NCI-H82 treated with DMSO at 0.1 percent for 48 hours (cell line): Measurements from ENCODE around the gene NAP1L4.
"Not testable (repeated sequence)": the region's sequence is repeated elsewhere in the genome, so short reads cannot be mapped to it uniquely, and the experiment has no call there.

ENCODE experiments used
- DNase-seq: peaks from one replicate; lab custom pipeline; 2025; ENCODE audit not compliant: unreplicated experiment; lab: John Stamatoyannopoulos, UW

Gene NAP1L4

GRCh38 chr11:2938458-2939418 is 53.4 kb downstream of the NAP1L4 start:
- not testable (repeated sequence) for DNase-seq

- DNase-seq, result not testable (repeated sequence)
Observed at GRCh38 chr11:2937641-2938457, 54.3 kb downstream of the NAP1L4 start.

DNA sequence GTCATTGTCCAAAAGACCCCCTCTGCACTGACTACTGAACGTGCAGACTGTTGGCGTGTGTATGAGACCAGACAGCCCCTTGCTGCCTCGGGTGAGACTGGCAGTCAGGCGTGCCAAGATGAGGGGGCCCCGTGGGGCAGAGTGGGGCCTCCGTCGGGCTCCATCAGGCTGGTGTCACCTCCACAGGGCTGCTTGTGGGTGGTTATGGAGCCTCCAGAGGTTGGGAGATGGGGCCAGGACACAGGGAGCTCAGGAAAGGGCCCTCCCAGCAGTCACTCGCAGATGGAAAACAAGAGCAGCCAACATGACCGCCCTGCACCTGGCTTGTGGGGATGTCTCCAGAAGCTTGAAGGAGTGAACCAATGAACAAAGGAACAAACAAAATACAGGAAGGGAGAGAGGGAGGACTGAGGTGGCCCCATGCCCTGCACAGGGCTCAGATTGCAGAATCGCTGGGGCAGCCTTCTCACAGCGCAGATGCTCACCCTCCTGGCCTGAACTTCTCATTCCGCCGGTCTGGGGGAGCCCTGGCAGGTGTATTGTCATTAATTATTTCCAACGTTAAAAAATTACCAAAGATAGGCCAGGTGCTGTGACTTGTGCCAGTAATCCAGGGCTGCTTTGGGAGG is 57.4 kb downstream of the NAP1L4 start:
- DNase-seq, result no peak

- no peak for DNase-seq
Observed at GRCh38 chr11:2934021-2934550, 58.0 kb downstream of the NAP1L4 start.

DNA sequence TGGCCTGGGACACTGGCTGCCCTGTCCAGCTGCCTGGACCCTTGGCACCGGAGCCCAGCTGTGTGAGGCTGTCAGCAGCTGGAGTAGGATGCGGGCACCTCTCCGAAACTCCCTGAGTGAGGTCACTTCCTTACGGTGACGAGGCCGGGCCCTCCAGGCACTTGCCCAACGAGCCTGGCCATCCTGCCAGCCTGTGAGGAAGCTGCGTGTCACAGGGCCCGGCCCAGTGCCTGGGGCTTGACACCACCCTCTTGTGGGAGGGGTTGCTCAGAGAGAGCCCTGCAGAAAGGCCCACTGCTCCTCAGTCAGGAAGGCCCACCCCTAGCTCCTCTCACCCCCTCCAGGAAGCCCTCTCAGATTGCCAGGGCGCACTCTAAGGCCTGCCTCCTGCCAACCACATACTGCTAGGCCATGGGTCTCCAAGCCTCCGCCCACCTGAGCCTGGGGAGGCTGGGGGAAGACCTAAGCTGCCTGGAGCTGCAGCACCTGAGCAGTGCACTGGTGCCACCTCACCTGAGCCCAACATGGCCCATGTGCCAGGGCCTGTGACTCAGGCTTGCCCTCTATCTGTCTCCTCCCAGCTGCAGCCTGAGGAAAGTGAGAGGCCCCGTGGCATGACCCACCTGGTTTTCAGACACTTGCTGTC is 58.6 kb downstream of the NAP1L4 start:
- DNase-seq, result no peak

DNA sequence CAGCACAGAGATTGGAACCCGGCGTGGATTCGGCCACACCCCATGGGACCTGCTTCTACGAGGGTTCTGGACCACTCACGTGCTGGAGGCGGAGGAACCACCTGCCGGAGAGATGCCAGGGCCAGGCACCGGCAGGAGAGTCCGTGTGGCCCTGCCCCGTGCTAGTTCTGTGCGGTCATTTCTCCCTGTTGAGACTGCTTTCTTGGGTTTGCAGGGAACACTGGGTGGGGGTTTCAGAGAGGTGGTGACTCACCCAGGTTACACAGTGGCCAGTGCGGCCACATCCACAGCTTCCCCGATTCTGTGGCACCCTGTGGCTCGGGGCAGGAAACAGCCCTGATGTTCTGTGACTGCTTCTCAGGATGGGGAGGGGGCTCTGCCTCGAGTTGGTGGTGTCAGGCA is 59.3 kb downstream of the NAP1L4 start:
- DNase-seq, result no peak

DNA sequence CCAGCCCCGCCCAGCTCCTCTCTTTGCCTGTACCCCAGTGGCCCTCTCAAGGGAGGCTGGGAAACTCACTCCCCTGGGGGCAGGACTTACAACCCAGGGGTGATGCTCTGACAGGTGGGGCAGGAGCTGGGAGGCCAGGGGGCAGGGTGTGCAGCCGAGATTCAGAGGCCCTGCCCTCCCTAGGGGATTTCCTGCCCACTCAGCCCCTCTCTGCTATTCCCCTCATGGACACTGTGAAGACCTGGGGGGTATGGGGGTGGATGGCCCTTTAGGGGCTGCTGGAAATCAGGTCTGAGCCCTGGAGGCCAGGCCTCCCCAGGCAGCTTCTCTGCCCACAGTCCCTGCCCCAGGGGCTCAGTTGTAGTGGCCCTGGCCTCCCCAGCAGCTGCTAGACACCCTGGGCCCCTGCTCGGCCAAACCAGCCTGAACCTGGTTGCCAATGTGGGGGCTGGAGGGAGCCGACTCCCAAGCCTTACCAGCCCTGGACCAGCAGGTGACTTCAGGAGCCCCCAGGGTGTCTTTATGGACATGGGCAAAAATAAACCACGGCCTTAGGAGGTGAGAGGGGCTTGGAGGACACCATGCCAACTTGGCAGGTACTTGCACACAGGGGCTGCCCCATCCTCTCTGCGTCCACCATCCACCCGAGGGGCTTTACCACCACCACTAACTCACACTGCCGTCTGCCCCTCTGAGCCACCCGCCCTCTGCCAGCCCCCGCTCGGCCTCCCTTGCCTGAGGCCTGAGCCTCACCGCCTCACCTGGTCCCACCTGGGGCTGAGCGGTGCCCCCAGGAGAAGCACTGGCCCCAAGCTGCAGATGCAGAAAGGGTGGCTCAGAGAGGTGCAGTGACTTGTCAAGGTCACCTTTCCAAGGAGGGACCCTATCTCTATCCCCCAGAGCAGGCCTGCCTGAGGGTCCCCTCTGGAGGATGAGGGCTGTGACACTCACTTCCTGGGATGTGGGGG is 60.1 kb downstream of the NAP1L4 start:
- DNase-seq, result no peak

- no peak for DNase-seq
Observed at GRCh38 chr11:2931420-2931746, 60.7 kb downstream of the NAP1L4 start.

DNA sequence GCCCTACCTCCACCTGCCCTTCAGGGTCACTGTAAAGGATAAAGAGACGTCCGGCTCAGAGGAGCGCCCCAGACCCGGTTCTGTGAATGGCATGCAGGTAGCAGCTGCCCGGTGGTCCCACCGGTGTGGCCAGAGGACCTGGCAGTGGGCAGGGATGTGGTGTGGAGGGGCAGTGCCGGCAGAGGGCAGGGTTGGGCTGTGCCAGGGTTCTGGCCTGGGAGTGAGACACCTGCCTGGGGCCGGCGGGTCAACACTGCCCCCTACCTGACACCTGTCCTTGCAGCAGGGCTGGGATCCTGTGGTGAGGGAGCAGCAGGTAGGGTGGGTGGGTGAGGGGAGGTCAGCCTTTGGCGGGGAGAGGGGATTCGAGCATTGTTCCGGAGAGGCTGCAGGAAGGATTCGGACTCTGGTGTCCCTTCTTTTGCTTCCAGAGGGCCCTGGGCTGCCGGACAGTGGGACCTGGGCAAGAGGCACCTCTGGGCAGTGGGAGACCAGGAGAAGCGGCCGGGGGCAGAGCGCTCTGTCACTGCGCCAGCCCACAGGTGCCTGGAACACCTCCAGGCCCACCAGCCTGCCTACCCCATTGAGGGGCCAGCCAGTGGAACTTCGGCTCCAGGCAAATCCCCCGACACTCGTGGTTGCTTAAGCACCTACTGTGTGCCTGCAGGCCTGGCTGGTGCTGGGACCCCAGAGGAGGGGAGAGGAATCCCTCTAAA is 61.3 kb downstream of the NAP1L4 start:
- no peak for DNase-seq

DNA sequence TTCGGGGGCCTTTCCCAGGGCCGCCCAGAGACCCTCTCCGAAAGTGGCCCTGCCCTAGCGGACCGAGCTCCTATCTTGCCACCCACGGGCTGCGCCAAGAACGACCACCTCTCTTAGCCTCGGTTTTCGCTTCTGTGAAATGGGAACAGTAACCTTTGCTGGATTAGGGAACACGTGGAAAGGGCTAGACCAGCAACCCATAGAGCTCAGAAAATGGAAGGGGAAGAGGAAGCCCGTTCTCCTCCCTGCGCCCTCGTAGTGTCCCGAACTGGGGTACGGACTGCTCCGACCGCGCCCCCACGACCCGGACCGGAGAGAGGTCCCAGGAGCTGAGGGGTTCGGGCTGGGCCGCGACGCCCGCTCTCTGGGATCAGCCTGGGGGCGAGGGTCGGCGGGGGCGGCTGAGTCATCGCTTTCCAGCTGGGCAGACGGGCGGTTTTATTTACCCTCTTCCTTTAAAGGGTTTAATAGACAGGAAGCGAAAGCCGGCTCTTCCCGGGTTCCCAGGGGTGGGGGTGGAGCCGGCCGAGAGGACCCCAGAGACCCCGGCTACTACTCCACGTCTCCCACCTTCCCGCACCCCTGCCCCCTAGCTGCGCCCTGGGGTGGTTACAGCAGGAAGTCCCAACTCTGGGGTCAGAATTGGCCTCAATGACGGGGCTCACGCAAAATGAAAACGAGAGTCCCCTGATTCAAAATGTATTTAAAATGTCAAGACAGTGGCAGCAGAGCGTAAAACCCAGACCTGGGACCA is 62.0 kb downstream of the NAP1L4 start:
- no peak for DNase-seq

- DNase-seq, result no peak
Observed at GRCh38 chr11:2929531-2929949, 62.6 kb downstream of the NAP1L4 start.

GRCh38 chr11:2928605-2929530 is 63.3 kb downstream of the NAP1L4 start, which contains the start of gene PHLDA2:
PHLDA2 (minus strand) TSS chr11:2929420; CDS start chr11:2929364, 56 bp downstream.
- DNase-seq, result no peak

DNA sequence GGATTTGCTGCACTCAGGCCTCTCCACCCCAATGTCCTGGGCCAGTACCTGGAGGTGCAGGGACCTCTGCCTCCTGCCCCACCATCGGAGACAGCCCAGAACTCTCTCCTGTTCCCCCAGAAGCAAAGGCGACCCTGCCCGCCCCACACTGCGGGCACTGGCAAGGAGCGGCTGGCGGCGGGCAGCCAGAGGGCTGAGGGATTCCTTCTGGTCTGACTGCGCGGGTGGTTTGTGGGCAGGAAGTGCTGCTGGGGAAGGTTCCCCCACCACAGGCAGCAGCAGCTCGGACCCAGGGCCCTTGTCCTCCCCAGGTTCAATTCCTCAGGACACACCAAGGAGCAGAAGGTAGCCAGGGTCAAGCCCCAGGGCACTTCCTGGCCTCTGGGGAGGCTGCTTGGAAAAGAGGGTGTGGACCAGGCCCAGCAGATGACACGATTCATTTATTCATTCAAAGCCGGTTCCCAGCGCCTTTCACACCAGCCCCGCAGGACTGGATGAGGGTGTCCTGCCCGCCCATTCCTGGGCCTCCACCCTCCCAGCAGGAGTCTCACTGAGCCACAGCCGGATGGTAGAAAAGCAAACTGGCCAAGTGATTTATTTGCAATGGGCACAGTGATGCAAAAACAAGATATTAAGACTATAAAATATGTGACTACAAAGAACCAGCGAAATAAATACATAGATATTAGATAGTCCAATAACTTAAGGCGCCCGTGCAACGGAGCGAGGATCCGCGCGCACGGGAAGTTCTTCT is 64.1 kb downstream of the NAP1L4 start:
- no peak for DNase-seq

GRCh38 chr11:2927121-2927800 is 64.9 kb downstream of the NAP1L4 start:
- no peak for DNase-seq

GRCh38 chr11:2926611-2927051 is 65.5 kb downstream of the NAP1L4 start:
- no peak for DNase-seq
